HG02642 (cell line): Measurements from ENCODE around the gene H2BK1.

Experiments used
- ATAC-seq: cut with Tn5 transposase; IDR thresholded peaks from one replicate; pipeline ENCODE4 v1.9.1; 2021; ENCODE audit warnings: mild to moderate bottlenecking; ENCODE audit not compliant: unreplicated experiment, poor library complexity

H2BK1 gene

GRCh38 chr7:151246102-151246850 is 36.0 kb upstream of the H2BK1 start:
- ATAC-seq: no peak

GRCh38 chr7:151245360-151246101 is 35.2 kb upstream of the H2BK1 start:
- ATAC-seq: peak; percentile 29

GRCh38 chr7:151244841-151245346 is 34.6 kb upstream of the H2BK1 start:
- no peak for ATAC-seq

GRCh38 chr7:151244196-151244840 is 34.0 kb upstream of the H2BK1 start:
- no peak for ATAC-seq

DNA sequence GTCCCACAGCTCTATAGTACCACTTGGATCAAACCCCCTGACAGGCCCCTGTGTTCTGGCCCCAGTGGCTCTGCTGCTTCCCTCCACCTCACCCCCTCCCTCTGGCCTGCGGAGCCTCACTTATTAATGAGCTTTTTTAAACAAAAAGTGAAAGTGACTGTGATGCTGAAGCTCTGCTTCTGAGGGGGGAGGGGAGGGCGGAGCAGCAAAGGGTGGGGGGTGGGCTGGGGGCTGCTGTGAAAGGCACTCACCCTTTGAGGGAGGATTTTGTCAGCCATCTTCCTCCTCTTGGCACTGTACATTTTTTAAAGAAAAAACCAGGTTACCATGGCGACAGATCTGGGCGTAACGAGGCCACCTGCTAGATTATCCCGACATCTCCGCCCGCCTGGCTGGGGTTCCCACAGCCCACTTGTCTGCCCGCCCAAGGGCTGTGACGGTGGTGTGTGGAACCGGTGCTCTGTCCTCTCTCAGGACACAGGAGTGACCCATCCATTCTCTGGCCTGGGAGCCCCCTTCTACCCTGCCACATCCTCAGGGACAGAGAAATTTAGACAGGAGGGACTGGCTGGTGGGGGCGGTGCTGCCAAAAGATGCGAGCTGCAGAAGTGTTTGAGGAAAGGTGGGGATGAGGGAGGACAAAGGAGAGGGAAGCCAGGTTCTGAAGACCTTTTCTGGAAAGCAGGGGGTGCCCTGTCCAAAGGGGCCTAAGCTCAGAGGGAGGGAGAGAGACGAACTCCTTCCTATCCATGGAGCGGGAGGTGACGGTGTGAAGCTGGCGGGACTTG is 33.3 kb upstream of the H2BK1 start:
- peak; percentile 35 for ATAC-seq

GRCh38 chr7:151243045-151243349 is 32.7 kb upstream of the H2BK1 start:
- no peak for ATAC-seq

DNA sequence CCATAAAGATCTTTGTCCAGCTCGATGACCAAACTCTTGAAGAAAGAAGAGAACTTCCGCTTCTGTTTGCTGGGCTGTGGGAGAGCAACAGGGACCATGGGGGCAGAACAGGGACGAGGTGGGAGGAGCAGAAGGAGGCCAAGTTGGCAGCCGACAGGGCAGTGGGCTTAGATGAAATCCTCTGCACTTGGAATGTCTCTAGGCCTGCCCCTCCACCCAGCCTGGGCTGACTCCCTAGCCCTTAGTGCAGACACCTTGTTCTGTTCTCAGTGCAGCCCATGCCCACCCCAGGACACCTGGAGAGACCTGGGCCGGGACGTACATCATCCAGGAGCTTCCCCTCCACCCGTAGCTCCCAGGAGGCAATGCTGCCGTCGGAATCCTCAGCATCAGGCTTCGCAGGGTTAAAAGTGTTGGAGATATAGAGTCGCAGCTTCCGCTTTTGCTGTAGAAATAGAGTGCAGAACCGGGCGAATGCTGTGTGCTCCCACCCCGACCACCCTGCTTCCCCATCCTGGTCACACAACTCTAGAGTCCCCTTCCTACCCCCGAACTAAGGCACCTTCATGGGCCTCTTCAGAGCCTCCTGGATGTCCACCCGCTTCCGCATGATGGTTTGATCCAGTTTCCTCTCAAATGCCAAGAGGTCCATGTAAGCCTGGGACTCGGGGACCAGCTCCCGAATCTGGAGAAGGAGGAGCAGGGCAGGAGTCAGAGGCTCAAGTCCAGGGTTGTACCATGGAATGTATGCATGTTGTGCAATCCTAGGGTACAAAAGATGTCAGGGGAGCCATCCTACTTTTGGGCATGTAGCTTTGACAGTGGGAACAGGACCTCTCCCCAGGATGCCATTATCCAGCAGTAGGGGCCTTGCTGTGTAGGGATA is 32.1 kb upstream of the H2BK1 start:
- no peak for ATAC-seq

DNA sequence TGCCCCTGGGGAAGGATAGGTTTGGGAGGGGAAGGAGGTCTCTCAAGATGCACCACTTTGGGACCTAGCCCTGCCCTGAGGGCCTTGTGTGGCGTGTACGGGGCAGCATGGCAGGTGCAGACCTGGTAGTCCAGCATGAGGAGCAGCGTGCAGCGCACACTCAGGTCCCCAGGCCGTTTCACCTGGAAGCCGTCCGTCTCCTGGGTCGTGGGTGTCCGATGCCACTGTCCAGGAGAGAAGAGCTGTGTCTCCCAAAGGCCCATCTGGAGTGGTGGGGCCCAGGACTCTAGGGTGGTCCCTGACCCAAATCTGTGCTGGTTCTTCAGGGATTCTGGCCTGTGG is 31.4 kb upstream of the H2BK1 start:
- no peak for ATAC-seq

- no peak for ATAC-seq
These were observed 30.9 kb upstream of the H2BK1 start for GRCh38 chr7:151240942-151241754.

GRCh38 chr7:151240536-151240935 is 30.2 kb upstream of the H2BK1 start:
- no peak for ATAC-seq

DNA sequence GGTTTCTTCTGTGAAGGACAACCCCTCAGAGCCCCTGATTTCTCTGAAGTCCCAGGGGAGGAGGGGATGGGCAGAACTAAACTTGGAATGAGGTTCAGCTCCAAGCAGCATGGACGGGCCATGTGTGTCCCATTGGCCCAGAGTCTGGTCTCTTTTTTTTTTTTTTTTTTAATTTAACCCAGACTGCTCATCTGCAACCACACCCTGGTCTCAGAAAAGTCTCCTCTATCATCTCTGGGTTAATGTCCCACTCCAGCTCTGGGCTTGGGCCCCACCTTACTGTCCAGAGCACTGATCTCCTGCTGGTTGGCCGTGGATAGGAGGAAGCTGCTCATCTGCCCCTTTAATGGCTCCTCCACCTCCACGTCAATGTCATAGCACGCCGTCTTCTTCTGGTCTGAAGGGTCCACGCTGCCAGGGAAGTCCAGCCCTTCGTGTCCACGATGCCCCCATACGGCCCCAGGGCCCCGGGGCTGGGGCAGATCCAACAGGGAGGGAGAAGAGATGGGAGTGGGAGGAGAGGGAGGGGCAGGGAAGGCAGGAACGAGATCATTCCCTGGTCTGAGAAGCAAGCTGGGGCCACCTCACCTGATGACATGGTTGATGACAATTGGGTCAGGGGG is 29.7 kb upstream of the H2BK1 start:
- no peak for ATAC-seq

- no peak for ATAC-seq
These were observed 28.9 kb upstream of the H2BK1 start for GRCh38 chr7:151238924-151239836.

- ATAC-seq: no peak
These were observed 28.0 kb upstream of the H2BK1 start for GRCh38 chr7:151238190-151238810.

DNA sequence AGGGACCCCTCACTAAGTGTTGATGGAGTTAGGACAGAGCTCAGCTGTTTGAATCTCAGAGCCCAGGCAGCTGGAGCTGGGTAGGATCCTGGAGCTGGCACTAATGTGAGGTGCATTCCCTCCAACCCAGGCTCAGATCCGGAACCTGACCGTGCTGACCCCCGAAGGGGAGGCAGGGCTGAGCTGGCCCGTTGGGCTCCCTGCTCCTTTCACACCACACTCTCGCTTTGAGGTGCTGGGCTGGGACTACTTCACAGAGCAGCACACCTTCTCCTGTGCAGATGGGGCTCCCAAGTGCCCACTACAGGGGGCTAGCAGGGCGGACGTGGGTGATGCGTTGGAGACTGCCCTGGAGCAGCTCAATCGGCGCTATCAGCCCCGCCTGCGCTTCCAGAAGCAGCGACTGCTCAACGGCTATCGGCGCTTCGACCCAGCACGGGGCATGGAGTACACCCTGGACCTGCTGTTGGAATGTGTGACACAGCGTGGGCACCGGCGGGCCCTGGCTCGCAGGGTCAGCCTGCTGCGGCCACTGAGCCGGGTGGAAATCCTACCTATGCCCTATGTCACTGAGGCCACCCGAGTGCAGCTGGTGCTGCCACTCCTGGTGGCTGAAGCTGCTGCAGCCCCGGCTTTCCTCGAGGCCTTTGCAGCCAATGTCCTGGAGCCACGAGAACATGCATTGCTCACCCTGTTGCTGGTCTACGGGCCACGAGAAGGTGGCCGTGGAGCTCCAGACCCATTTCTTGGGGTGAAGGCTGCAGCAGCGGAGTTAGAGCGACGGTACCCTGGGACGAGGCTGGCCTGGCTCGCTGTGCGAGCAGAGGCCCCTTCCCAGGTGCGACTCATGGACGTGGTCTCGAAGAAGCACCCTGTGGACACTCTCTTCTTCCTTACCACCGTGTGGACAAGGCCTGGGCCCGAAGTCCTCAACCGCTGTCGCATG is 27.2 kb upstream of the H2BK1 start:
- no peak for ATAC-seq

- ATAC-seq: no peak
These were observed 26.1 kb upstream of the H2BK1 start for GRCh38 chr7:151236406-151236805.
